HL-60 (cell line): ENCODE measurements around the gene DLG4.

Experiments
- DNase-seq, 2 experiments: peaks; one replicate each; pipeline ENCODE4 v3.0.0-alpha.2; 2010 to 2020; ENCODE audit warnings: low read depth in 1 of 2, low spot score in 1 of 2
- H3K27ac ChIP-seq: fragments of 250-450 bp; sonication (Bioruptor Pico); replicated peaks from 2 replicates; pipeline ENCODE4 v1.5.1; 2020; ENCODE audit warnings: mild to moderate bottlenecking, moderate library complexity
- H3K27me3 ChIP-seq: fragments of 250-450 bp; sonication (Bioruptor Pico); 2 replicates; pipeline ENCODE4 v1.5.1; 2021; ENCODE audit warnings: mild to moderate bottlenecking, moderate library complexity; ENCODE audit not compliant: insufficient read depth, poor library complexity, severe bottlenecking
- H3K4me3 ChIP-seq: replicated peaks from 2 replicates; pipeline ENCODE4 v1.5.1; 2011; ENCODE audit warnings: mild to moderate bottlenecking, control low read depth, low read length; ENCODE audit not compliant: insufficient read depth
- CTCF ChIP-seq: IDR thresholded peaks from one replicate; pipeline ENCODE4 v1.5.1; 2011; ENCODE audit warnings: low read length, control low read depth, inconsistent platforms; ENCODE audit not compliant: insufficient read depth
- GABPA ChIP-seq: IDR thresholded peaks from 2 replicates; pipeline ENCODE4 v1.6.1; 2012; ENCODE audit warnings: low read depth
- POLR2AphosphoS5 ChIP-seq: IDR thresholded peaks from 2 replicates; pipeline ENCODE4 v1.6.1; 2012; ENCODE audit warnings: low read depth
- REST ChIP-seq: IDR thresholded peaks from 2 replicates; pipeline ENCODE4 v1.6.1; 2012; ENCODE audit warnings: low read depth; ENCODE audit not compliant: insufficient replicate concordance
- SPI1 ChIP-seq: IDR thresholded peaks from 2 replicates; pipeline ENCODE4 v1.6.1; 2012; ENCODE audit warnings: low read depth, mild to moderate bottlenecking, borderline replicate concordance

The DLG4 gene

GRCh38 chr17:7190276-7190917, 29.2 kb downstream of the DLG4 start:
- no peak for TF ChIP-seq GABPA
- TF ChIP-seq CTCF, result no peak
- TF ChIP-seq REST, result no peak
- TF ChIP-seq POLR2AphosphoS5, result no peak
- no peak for TF ChIP-seq SPI1

GRCh38 chr17:7186241-7186640, 33.4 kb downstream of the DLG4 start:
- TF ChIP-seq CTCF (no peak), SPI1 (no peak), REST (no peak), POLR2AphosphoS5 (no peak), GABPA (no peak)
- Histone ChIP-seq H3K27me3 (no peaks in the 10 kb centered on the region), H3K27ac (no peak overlapping the region), H3K4me3 (no peak overlapping the region)
- DNase-seq, result no peak

More at GRCh38 chr17:7190276-7190917, 29.2 kb downstream of the DLG4 start:
- Histone ChIP-seq H3K4me3 (no peak overlapping the region), H3K27ac (no peak overlapping the region), H3K27me3 (no peaks in the 10 kb centered on the region)
- DNase-seq, result no peak

GRCh38 chr17:7184647-7185046, 35.0 kb downstream of the DLG4 start:
- no peaks in the 10 kb centered on the region for H3K27me3 ChIP-seq
- no peak overlapping the region for H3K27ac ChIP-seq
- no peak overlapping the region for H3K4me3 ChIP-seq
- TF ChIP-seq SPI1, result no peak
- no peak for TF ChIP-seq REST
- no peak for TF ChIP-seq CTCF
- TF ChIP-seq POLR2AphosphoS5, result no peak
- TF ChIP-seq GABPA, result no peak
- no peak for DNase-seq
